GM23338 (cell line): ENCODE results near the gene MRPL48. TPM values are rescaled to one million over a fixed set of nuclear protein-coding genes. Genes with fewer than 3 reads are reported as not detected.

Experiments
- ATAC-seq: fragments of 200-7000 bp; cut with Tn5 transposase; 3 replicates; pipeline ENCODE4 v1.9.1; 2020
- DNase-seq: peaks from one replicate; pipeline ENCODE4 v3.0.0-alpha.2; 2015; ENCODE audit warnings: low spot score
- H2AFZ ChIP-seq: fragments of 200-600 bp; sonication (generic); 2 replicates; pipeline ENCODE4 v1.8.0; 2016; ENCODE audit warnings: antibody characterized with exemption, mild to moderate bottlenecking, moderate library complexity
- H3F3A ChIP-seq: fragments of 200-600 bp; sonication (generic); replicated peaks from 2 replicates; pipeline ENCODE4 v1.8.0; 2017; ENCODE audit warnings: antibody characterized with exemption, mixed run types, low read depth
- H3K27ac ChIP-seq: fragments of 200-600 bp; sonication (generic); 2 replicates; pipeline ENCODE4 v1.6.1; 2016; ENCODE audit warnings: low read depth
- H3K27me3 ChIP-seq: fragments of 200-600 bp; sonication (generic); 2 replicates; pipeline ENCODE4 v1.8.0; 2016; ENCODE audit warnings: mild to moderate bottlenecking, mixed run types, moderate library complexity; ENCODE audit not compliant: insufficient read depth
- H3K36me3 ChIP-seq: fragments of 200-600 bp; sonication (generic); 2 replicates; pipeline ENCODE4 v1.8.0; 2016; ENCODE audit warnings: mild to moderate bottlenecking; ENCODE audit not compliant: insufficient read depth
- H3K4me1 ChIP-seq: fragments of 200-600 bp; sonication (generic); 2 replicates; pipeline ENCODE4 v1.8.0; 2016; ENCODE audit warnings: mild to moderate bottlenecking, moderate library complexity; ENCODE audit not compliant: insufficient read depth
- H3K4me2 ChIP-seq: fragments of 200-600 bp; sonication (generic); 2 replicates; pipeline ENCODE4 v1.7.1; 2017; ENCODE audit warnings: mixed run types
- H3K4me3 ChIP-seq: fragments of 200-600 bp; sonication (generic); 2 replicates; pipeline ENCODE4 v1.6.1; 2016; ENCODE audit warnings: mixed run types
- H3K79me2 ChIP-seq: fragments of 200-600 bp; sonication (generic); replicated peaks from 2 replicates; pipeline ENCODE4 v1.8.0; 2017; ENCODE audit warnings: mild to moderate bottlenecking; ENCODE audit not compliant: insufficient read depth
- H3K9me2 ChIP-seq: fragments of 200-600 bp; sonication (generic); 2 replicates; pipeline ENCODE4 v1.8.0; 2017; ENCODE audit not compliant: insufficient read depth
- H4K20me1 ChIP-seq: fragments of 200-600 bp; sonication (generic); replicated peaks from 2 replicates; pipeline ENCODE4 v1.8.0; 2017; ENCODE audit warnings: mild to moderate bottlenecking; ENCODE audit not compliant: insufficient read depth
- H3K27ac Mint-ChIP-seq: 2 replicates; pipeline ENCODE4 v1.8.0; 2020; ENCODE audit warnings: inconsistent platforms, mild to moderate bottlenecking, moderate library complexity, mixed read lengths
- H3K27me3 Mint-ChIP-seq: 3 replicates; pipeline ENCODE4 v1.8.0; 2022; ENCODE audit warnings: low read depth, mild to moderate bottlenecking, moderate library complexity, mixed read lengths, inconsistent platforms; ENCODE audit not compliant: insufficient read depth, poor library complexity
- H3K36me3 Mint-ChIP-seq: 3 replicates; pipeline ENCODE4 v1.8.0; 2021; ENCODE audit warnings: low read depth, mild to moderate bottlenecking, inconsistent platforms, moderate library complexity, mixed read lengths
- H3K4me1 Mint-ChIP-seq: 3 replicates; pipeline ENCODE4 v1.8.0; 2020; ENCODE audit warnings: mild to moderate bottlenecking, inconsistent platforms, mixed read lengths
- H3K4me3 Mint-ChIP-seq: 3 replicates; pipeline ENCODE4 v1.8.0; 2021; ENCODE audit warnings: moderate library complexity, mild to moderate bottlenecking, inconsistent platforms, mixed read lengths
- H3K9me3 Mint-ChIP-seq: 3 replicates; pipeline ENCODE4 v1.8.0; 2020; ENCODE audit warnings: moderate library complexity, mild to moderate bottlenecking, inconsistent platforms, mixed read lengths
- JUNB ChIP-seq: IDR thresholded peaks from one replicate; pipeline ENCODE4 v1.6.1; 2016; ENCODE audit warnings: antibody characterized with exemption; ENCODE audit not compliant: unreplicated experiment
- STAT1 ChIP-seq: IDR thresholded peaks from one replicate; pipeline ENCODE4 v1.6.1; 2016; ENCODE audit warnings: antibody characterized with exemption; ENCODE audit not compliant: unreplicated experiment
- polyA plus RNA-seq: library from polyadenylated mRNA; unstranded; fragments of >200 nt; fragmentation: Nextera tagmentation; extraction: Ambion mirVana; gene quantifications from 2 replicates; pipeline ENCODE4 v1.2.1, GENCODE V29; 2016
- total RNA-seq: library from RNA; depleted of rRNA; stranded (reverse); fragments of >200 nt; shearing (Covaris generic); gene quantifications from 2 replicates; pipeline ENCODE4 v1.2.3, GENCODE V29; 2014; rRNA removed

Gene MRPL48
- total and polyA plus RNA-seq, 2 experiments from 2014 or later: 24.1 to 103 TPM

DNA sequence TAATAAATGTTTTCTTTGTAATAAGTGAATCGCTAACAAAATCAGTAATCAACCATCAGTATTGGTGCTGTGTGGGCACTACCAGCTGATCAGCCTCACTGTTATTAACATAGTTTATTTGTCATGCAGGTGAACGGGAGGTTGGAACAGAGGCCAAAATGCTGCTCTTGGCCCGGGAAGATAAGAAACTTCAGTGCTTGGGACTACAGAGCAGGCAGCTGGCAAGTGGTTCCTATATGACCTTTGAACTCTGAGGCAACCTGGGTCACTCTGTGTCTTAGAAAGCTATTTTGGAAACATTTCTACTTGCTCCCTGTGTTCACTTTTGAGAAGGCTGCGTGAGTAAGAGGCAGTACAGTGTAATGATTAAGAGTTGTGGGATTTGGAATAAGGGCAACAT lies 126.6 kb downstream of the MRPL48 start:
- Mint-ChIP-seq H3K9me3 (no peaks in the 10 kb centered on the region), H3K27ac (no peak overlapping the region), H3K4me3 (no peak overlapping the region), H3K4me1 (no peaks in the 10 kb centered on the region), H3K36me3 (peaks cover 4% of the 10 kb centered on the region; the same call in 2 of the 3 replicates), H3K27me3 (no peaks in the 10 kb centered on the region)
- H4K20me1 ChIP-seq: no peaks in the 10 kb centered on the region
- no peaks in the 10 kb centered on the region for H3K36me3 ChIP-seq
- H3K79me2 ChIP-seq: no peaks in the 10 kb centered on the region
- no peak overlapping the region for H2AFZ ChIP-seq
- no peak overlapping the region for H3K4me2 ChIP-seq
- no peak overlapping the region for H3K27ac ChIP-seq
- H3K4me3 ChIP-seq: no peak overlapping the region
- H3F3A ChIP-seq: no peaks in the 10 kb centered on the region
- no peaks in the 10 kb centered on the region for H3K4me1 ChIP-seq
- ATAC-seq (no peak), DNase-seq (no peak)
- TF ChIP-seq STAT1 (no peak), JUNB (no peak)
- H3K27me3 ChIP-seq: no peaks in the 10 kb centered on the region
- H3K9me2 ChIP-seq: no peaks in the 10 kb centered on the region

Other genes starting within 250 kb of the MRPL48 start
- gene FAM168A, start 189.8 kb upstream of the MRPL48 start, total RNA-seq: 17.9 and 20.3 TPM in 2 replicates
- gene FAM168A, start 189.8 kb upstream of the MRPL48 start, polyA plus RNA-seq: 8.0 and 9.6 TPM in 2 replicates
- 10.3 and 20.1 TPM in 2 replicates for gene PLEKHB1, start 141.3 kb upstream of the MRPL48 start, total RNA-seq
- gene PLEKHB1, start 141.3 kb upstream of the MRPL48 start, polyA plus RNA-seq: 20.8 and 25.8 TPM in 2 replicates
- gene RAB6A, start 26.8 kb upstream of the MRPL48 start, total RNA-seq: 107 and 127 TPM in 2 replicates
- gene RAB6A, start 26.8 kb upstream of the MRPL48 start, polyA plus RNA-seq: 42.3 and 61.1 TPM in 2 replicates
- 168 and 188 TPM in 2 replicates for gene COA4, start 89.0 kb downstream of the MRPL48 start, total RNA-seq
- gene COA4, start 89.0 kb downstream of the MRPL48 start, polyA plus RNA-seq: 166 and 174 TPM in 2 replicates
- gene PAAF1, start 89.1 kb downstream of the MRPL48 start, total RNA-seq: 13.6 and 16.1 TPM in 2 replicates
- gene PAAF1, start 89.1 kb downstream of the MRPL48 start, polyA plus RNA-seq: 17.7 and 18.1 TPM in 2 replicates
- gene DNAJB13, start 163.2 kb downstream of the MRPL48 start, total RNA-seq: 0.14 TPM in 1 of 2 replicates, not detected in the other
- gene DNAJB13, start 163.2 kb downstream of the MRPL48 start, polyA plus RNA-seq: 0.32 and 0.50 TPM in 2 replicates
- gene UCP2, start 195.0 kb downstream of the MRPL48 start, total RNA-seq: 69.8 and 76.9 TPM in 2 replicates
- 59.4 and 60.1 TPM in 2 replicates for gene UCP2, start 195.0 kb downstream of the MRPL48 start, polyA plus RNA-seq
- gene UCP3, start 221.2 kb downstream of the MRPL48 start, total RNA-seq: 0.21 TPM in 1 of 2 replicates, not detected in the other
- gene UCP3, start 221.2 kb downstream of the MRPL48 start, polyA plus RNA-seq: 0.21 and 0.40 TPM in 2 replicates